ENCODE measurements around the gene PRKAR1A.

PRKAR1A gene

GRCh38 chr17:68584581-68585303 is 72.5 kb downstream of the PRKAR1A start:
- Histone ChIP-seq H3K36me3 (ENCODE audit: insufficient read depth, low read length) (no peaks in the 10 kb centered on the region), H3K4me1 (ENCODE audit: insufficient read depth, low read length) (no peaks in the 10 kb centered on the region), H3K9me3 (ENCODE audit: low read length) (no peaks in the 10 kb centered on the region), H3K27ac (ENCODE audit: low read depth, low read length) (no peak overlapping the region), H3K27me3 (ENCODE audit: control insufficient read depth in 1 of 2, insufficient read depth in 2 of 2, low read length in 2 of 2) (no peaks in the 10 kb centered on the region), H3K4me3 (ENCODE audit: low read depth in 1 of 2, low read length in 2 of 2) (no peak overlapping the region), H3K9ac (ENCODE audit: low read length) (no peak overlapping the region)

DNA sequence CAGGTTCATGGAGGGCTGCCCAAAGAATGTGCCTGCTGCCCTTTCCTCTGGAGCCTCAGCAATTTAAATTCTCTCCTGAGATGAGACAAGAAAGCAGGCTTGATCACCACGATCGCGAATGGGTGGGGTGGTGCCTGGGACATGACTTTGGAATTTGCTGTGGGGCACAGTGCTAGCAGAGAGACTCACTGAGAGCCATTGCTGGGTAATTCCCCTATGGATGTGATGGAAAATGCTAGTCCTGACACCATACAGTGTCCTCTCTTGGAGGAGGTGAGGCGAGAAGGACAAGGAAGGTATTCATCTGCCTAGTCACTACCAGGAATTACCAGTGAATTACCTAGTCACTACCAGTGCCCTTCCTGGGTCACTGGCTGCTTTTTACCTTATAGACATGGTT is 73.4 kb downstream of the PRKAR1A start:
- Histone ChIP-seq H3K9me3 (ENCODE audit: low read length) (no peaks in the 10 kb centered on the region), H3K4me3 (ENCODE audit: low read depth in 1 of 2, low read length in 2 of 2) (no peak overlapping the region), H3K4me1 (ENCODE audit: insufficient read depth, low read length) (no peaks in the 10 kb centered on the region), H3K27me3 (ENCODE audit: control insufficient read depth in 1 of 2, insufficient read depth in 2 of 2, low read length in 2 of 2) (no peaks in the 10 kb centered on the region), H3K36me3 (ENCODE audit: insufficient read depth, low read length) (no peaks in the 10 kb centered on the region), H3K27ac (ENCODE audit: low read depth, low read length) (no peak overlapping the region), H3K9ac (ENCODE audit: low read length) (no peak overlapping the region)

GRCh38 chr17:68587026-68587425 is 74.8 kb downstream of the PRKAR1A start:
- no peak overlapping the region for H3K27ac ChIP-seq (ENCODE audit: low read depth, low read length)
- no peak overlapping the region for H3K9ac ChIP-seq (ENCODE audit: low read length)
- H3K4me1 ChIP-seq (ENCODE audit: insufficient read depth, low read length): no peaks in the 10 kb centered on the region
- no peak overlapping the region for H3K4me3 ChIP-seq (ENCODE audit: low read depth in 1 of 2, low read length in 2 of 2)
- H3K9me3 ChIP-seq (ENCODE audit: low read length): no peaks in the 10 kb centered on the region
- H3K36me3 ChIP-seq (ENCODE audit: insufficient read depth, low read length): no peaks in the 10 kb centered on the region
- H3K27me3 ChIP-seq (ENCODE audit: control insufficient read depth in 1 of 2, insufficient read depth in 2 of 2, low read length in 2 of 2): no peaks in the 10 kb centered on the region

DNA sequence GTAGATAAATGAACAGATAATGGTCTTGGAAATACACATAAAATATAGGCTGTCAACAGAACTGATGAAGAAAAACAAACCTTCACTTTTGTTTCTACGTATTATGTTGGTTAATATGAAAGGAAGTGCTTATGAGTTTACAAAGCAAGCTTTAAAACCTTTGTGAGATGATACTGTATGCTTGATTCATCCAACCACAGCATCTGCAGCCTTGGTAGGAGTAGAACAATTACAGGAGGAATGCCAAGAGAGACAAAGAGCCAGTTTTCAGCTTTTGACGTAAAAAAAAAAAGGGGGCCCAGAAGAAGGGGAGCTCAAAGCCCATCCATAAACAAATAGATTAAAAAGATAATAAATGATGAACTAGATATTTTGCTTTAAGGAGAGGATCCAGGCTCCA is 75.6 kb downstream of the PRKAR1A start:
- Histone ChIP-seq H3K27ac (ENCODE audit: low read depth, low read length) (no peak overlapping the region), H3K27me3 (ENCODE audit: control insufficient read depth in 1 of 2, insufficient read depth in 2 of 2, low read length in 2 of 2) (no peaks in the 10 kb centered on the region), H3K4me3 (ENCODE audit: low read depth in 1 of 2, low read length in 2 of 2) (no peak overlapping the region), H3K4me1 (ENCODE audit: insufficient read depth, low read length) (no peaks in the 10 kb centered on the region), H3K9ac (ENCODE audit: low read length) (no peak overlapping the region), H3K36me3 (ENCODE audit: insufficient read depth, low read length) (no peaks in the 10 kb centered on the region), H3K9me3 (ENCODE audit: low read length) (no peaks in the 10 kb centered on the region)

- H3K27ac ChIP-seq (ENCODE audit: low read depth, low read length): no peak overlapping the region
- no peaks in the 10 kb centered on the region for H3K27me3 ChIP-seq (ENCODE audit: control insufficient read depth in 1 of 2, insufficient read depth in 2 of 2, low read length in 2 of 2)
- no peak overlapping the region for H3K9ac ChIP-seq (ENCODE audit: low read length)
- no peak overlapping the region for H3K4me3 ChIP-seq (ENCODE audit: low read depth in 1 of 2, low read length in 2 of 2)
- no peaks in the 10 kb centered on the region for H3K9me3 ChIP-seq (ENCODE audit: low read length)
- no peaks in the 10 kb centered on the region for H3K36me3 ChIP-seq (ENCODE audit: insufficient read depth, low read length)
- H3K4me1 ChIP-seq (ENCODE audit: insufficient read depth, low read length): peaks cover under 1% of the 10 kb centered on the region
These were observed 76.1 kb downstream of the PRKAR1A start for GRCh38 chr17:68588362-68588761.

- Histone ChIP-seq H3K36me3 (ENCODE audit: insufficient read depth, low read length) (no peaks in the 10 kb centered on the region), H3K27me3 (ENCODE audit: control insufficient read depth in 1 of 2, insufficient read depth in 2 of 2, low read length in 2 of 2) (no peaks in the 10 kb centered on the region), H3K4me3 (ENCODE audit: low read depth in 1 of 2, low read length in 2 of 2) (no peak overlapping the region), H3K4me1 (ENCODE audit: insufficient read depth, low read length) (peaks cover 6% of the 10 kb centered on the region), H3K27ac (ENCODE audit: low read depth, low read length) (no peak overlapping the region), H3K9ac (ENCODE audit: low read length) (no peak overlapping the region), H3K9me3 (ENCODE audit: low read length) (no peaks in the 10 kb centered on the region)
These were observed 76.9 kb downstream of the PRKAR1A start for GRCh38 chr17:68589086-68589485.

DNA sequence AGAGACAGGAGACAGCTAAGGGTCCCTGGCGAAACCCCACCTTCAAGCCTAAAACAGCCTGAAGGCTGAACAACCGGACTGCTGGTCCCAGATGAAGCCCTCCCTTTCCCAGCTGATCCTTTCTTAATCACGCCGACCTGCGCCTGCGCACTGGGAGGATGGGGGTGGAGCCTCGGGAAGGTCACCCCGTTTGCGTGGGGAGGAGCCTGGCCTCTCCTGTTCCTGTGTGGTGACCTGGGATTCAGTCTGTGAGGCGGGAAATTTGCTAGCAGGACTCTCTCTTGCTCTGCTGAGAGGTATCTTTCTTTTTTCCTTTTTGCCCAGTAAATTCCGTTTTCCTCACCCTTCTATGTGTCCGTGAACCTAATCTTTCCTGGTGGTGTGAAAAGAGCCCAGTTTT is 79.4 kb downstream of the PRKAR1A start:
- Histone ChIP-seq H3K27me3 (ENCODE audit: control insufficient read depth in 1 of 2, insufficient read depth in 2 of 2, low read length in 2 of 2) (no peaks in the 10 kb centered on the region), H3K4me3 (ENCODE audit: low read depth in 1 of 2, low read length in 2 of 2) (no peak overlapping the region), H3K27ac (ENCODE audit: low read depth, low read length) (no peak overlapping the region), H3K9me3 (ENCODE audit: low read length) (no peaks in the 10 kb centered on the region), H3K4me1 (ENCODE audit: insufficient read depth, low read length) (peaks cover 6% of the 10 kb centered on the region), H3K36me3 (ENCODE audit: insufficient read depth, low read length) (no peaks in the 10 kb centered on the region), H3K9ac (ENCODE audit: low read length) (no peak overlapping the region)

- Histone ChIP-seq H3K4me3 (ENCODE audit: low read depth in 1 of 2, low read length in 2 of 2) (no peak overlapping the region), H3K36me3 (ENCODE audit: insufficient read depth, low read length) (no peaks in the 10 kb centered on the region), H3K9me3 (ENCODE audit: low read length) (no peaks in the 10 kb centered on the region), H3K4me1 (ENCODE audit: insufficient read depth, low read length) (peaks cover 6% of the 10 kb centered on the region), H3K27me3 (ENCODE audit: control insufficient read depth in 1 of 2, insufficient read depth in 2 of 2, low read length in 2 of 2) (no peaks in the 10 kb centered on the region), H3K27ac (ENCODE audit: low read depth, low read length) (no peak overlapping the region), H3K9ac (ENCODE audit: low read length) (no peak overlapping the region)
These were observed 79.8 kb downstream of the PRKAR1A start for GRCh38 chr17:68592009-68592408.

- peaks cover 6% of the 10 kb centered on the region for H3K4me1 ChIP-seq (ENCODE audit: insufficient read depth, low read length)
- no peak overlapping the region for H3K27ac ChIP-seq (ENCODE audit: low read depth, low read length)
- no peak overlapping the region for H3K9ac ChIP-seq (ENCODE audit: low read length)
- H3K4me3 ChIP-seq (ENCODE audit: low read depth in 1 of 2, low read length in 2 of 2): no peak overlapping the region
- H3K27me3 ChIP-seq (ENCODE audit: control insufficient read depth in 1 of 2, insufficient read depth in 2 of 2, low read length in 2 of 2): peaks cover 0 to 2% of the 10 kb centered on the region in 2 donors
- H3K36me3 ChIP-seq (ENCODE audit: insufficient read depth, low read length): no peaks in the 10 kb centered on the region
- no peaks in the 10 kb centered on the region for H3K9me3 ChIP-seq (ENCODE audit: low read length)
These were observed 80.7 kb downstream of the PRKAR1A start for GRCh38 chr17:68592682-68593641.

DNA sequence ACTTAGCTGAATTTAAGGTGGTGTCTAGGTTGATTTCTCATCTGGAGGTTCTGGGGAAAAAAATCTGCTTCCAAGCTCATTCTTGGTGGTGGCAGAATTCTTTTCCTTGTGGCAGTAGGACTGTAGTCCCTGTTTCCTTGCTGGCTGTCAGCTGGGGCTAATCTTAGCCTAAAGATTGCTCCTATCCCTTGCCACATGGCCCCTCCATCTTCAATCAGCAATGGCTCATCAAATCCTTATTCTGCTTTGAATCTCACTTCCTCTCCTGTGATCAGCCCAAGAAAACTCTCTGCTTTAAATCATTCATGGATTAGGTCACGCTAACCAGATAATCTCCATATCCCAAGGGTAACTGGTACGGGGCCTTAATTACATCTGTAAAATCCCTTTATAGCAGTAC is 82.3 kb downstream of the PRKAR1A start:
- H3K27me3 ChIP-seq (ENCODE audit: control insufficient read depth in 1 of 2, insufficient read depth in 2 of 2, low read length in 2 of 2): peaks cover 0 to 7% of the 10 kb centered on the region in 2 donors
- H3K4me1 ChIP-seq (ENCODE audit: insufficient read depth, low read length): peaks cover 6% of the 10 kb centered on the region
- H3K9me3 ChIP-seq (ENCODE audit: low read length): no peaks in the 10 kb centered on the region
- no peak overlapping the region for H3K4me3 ChIP-seq (ENCODE audit: low read depth in 1 of 2, low read length in 2 of 2)
- no peaks in the 10 kb centered on the region for H3K36me3 ChIP-seq (ENCODE audit: insufficient read depth, low read length)
- H3K27ac ChIP-seq (ENCODE audit: low read depth, low read length): no peak overlapping the region
- H3K9ac ChIP-seq (ENCODE audit: low read length): no peak overlapping the region

- Histone ChIP-seq H3K9ac (ENCODE audit: low read length) (no peak overlapping the region), H3K4me1 (ENCODE audit: insufficient read depth, low read length) (peaks cover 6% of the 10 kb centered on the region), H3K27me3 (ENCODE audit: control insufficient read depth in 1 of 2, insufficient read depth in 2 of 2, low read length in 2 of 2) (peaks cover 0 to 17% of the 10 kb centered on the region in 2 donors), H3K36me3 (ENCODE audit: insufficient read depth, low read length) (no peaks in the 10 kb centered on the region), H3K9me3 (ENCODE audit: low read length) (no peaks in the 10 kb centered on the region), H3K27ac (ENCODE audit: low read depth, low read length) (no peak overlapping the region), H3K4me3 (ENCODE audit: low read depth in 1 of 2, low read length in 2 of 2) (no peak overlapping the region)
These were observed 83.3 kb downstream of the PRKAR1A start for GRCh38 chr17:68595496-68595895.
